Neural progenitor cell (in vitro differentiated cells): ENCODE results near the gene STYX.

Source experiments
- EZH2 ChIP-seq: fragments of 200-600 bp; sonication (generic); IDR thresholded peaks from 2 replicates; pipeline ENCODE4 v1.6.1; 2017; ENCODE audit warnings: antibody characterized with exemption, mild to moderate bottlenecking, moderate library complexity
- TF ChIP-seq, protein P1 (sequence below): fragments of 200-600 bp; sonication (generic); IDR thresholded peaks from 2 replicates; pipeline ENCODE4 v1.5.1; 2017; ENCODE audit warnings: antibody characterized with exemption, mild to moderate bottlenecking

DNA sequence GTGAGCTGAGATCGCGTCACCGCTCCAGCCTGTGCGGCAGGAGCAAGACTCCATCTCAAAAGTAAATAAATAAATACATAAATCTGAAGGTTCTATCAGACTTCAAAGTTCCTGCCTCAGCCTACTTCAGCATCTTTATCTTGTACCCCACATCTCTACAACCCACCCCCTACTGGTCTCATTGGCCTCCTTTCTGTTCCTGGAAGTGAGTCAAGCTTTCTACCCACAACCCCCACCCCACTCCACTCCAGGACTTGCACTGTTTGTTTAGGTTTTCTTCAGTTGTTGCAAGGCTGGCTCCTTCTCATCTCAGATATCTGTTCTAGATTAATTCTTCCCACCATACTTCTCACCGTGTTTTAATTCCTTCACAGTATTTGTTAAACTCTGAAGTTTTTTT, 23.7 kb upstream of the STYX start:
- TF ChIP-seq, protein P1, sequence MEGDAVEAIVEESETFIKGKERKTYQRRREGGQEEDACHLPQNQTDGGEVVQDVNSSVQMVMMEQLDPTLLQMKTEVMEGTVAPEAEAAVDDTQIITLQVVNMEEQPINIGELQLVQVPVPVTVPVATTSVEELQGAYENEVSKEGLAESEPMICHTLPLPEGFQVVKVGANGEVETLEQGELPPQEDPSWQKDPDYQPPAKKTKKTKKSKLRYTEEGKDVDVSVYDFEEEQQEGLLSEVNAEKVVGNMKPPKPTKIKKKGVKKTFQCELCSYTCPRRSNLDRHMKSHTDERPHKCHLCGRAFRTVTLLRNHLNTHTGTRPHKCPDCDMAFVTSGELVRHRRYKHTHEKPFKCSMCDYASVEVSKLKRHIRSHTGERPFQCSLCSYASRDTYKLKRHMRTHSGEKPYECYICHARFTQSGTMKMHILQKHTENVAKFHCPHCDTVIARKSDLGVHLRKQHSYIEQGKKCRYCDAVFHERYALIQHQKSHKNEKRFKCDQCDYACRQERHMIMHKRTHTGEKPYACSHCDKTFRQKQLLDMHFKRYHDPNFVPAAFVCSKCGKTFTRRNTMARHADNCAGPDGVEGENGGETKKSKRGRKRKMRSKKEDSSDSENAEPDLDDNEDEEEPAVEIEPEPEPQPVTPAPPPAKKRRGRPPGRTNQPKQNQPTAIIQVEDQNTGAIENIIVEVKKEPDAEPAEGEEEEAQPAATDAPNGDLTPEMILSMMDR: no peak
- no peak for TF ChIP-seq EZH2
